AG08396 (cell line): ENCODE results near the gene MAN1C1.
A peak's percentile ranks its signal among the peaks of the same experiment; 100 is the strongest.
"Not testable (repeated sequence)": the region's sequence is repeated elsewhere in the genome, so short reads cannot be mapped to it uniquely, and the experiment has no call there.

Source experiments
- DNase-seq: peaks from one replicate; pipeline ENCODE4 v3.0.0; 2012; ENCODE audit warnings: low spot score, mixed read lengths

MAN1C1 gene

GRCh38 chr1:25680701-25681100 is 64.1 kb downstream of the MAN1C1 start:
- DNase-seq = no peak

GRCh38 chr1:25682059-25682601 is 65.5 kb downstream of the MAN1C1 start:
- DNase-seq = no peak

- no peak for DNase-seq
These were observed 66.6 kb downstream of the MAN1C1 start for GRCh38 chr1:25683177-25683576.

GRCh38 chr1:25683731-25684130 is 67.1 kb downstream of the MAN1C1 start:
- DNase-seq = no peak

GRCh38 chr1:25684216-25684965 is 67.8 kb downstream of the MAN1C1 start:
- DNase-seq = no peak

- no peak for DNase-seq
These were observed 68.7 kb downstream of the MAN1C1 start for GRCh38 chr1:25685211-25685750.

- DNase-seq = no peak
These were observed 69.5 kb downstream of the MAN1C1 start for GRCh38 chr1:25685938-25686665.

- no peak for DNase-seq
These were observed 70.8 kb downstream of the MAN1C1 start for GRCh38 chr1:25687221-25688017.

GRCh38 chr1:25688390-25689119 is 72.0 kb downstream of the MAN1C1 start:
- DNase-seq = peak; percentile 35

- DNase-seq = no peak
These were observed 73.2 kb downstream of the MAN1C1 start for GRCh38 chr1:25689686-25690381.

- no peak for DNase-seq
These were observed 73.9 kb downstream of the MAN1C1 start for GRCh38 chr1:25690396-25690956.

- no peak for DNase-seq
These were observed 74.6 kb downstream of the MAN1C1 start for GRCh38 chr1:25691211-25691610.

- DNase-seq = no peak
These were observed 76.0 kb downstream of the MAN1C1 start for GRCh38 chr1:25692560-25692959.

GRCh38 chr1:25694167-25695007 is 77.8 kb downstream of the MAN1C1 start:
- no peak for DNase-seq

- peak; percentile 84 for DNase-seq
These were observed 78.6 kb downstream of the MAN1C1 start for GRCh38 chr1:25695090-25695770.

GRCh38 chr1:25695771-25696311 is 79.2 kb downstream of the MAN1C1 start:
- DNase-seq = peak; percentile 79

- not testable (repeated sequence) for DNase-seq
These were observed 80.1 kb downstream of the MAN1C1 start for GRCh38 chr1:25696643-25697042.

GRCh38 chr1:25697435-25698217 is 81.0 kb downstream of the MAN1C1 start:
- DNase-seq = no peak
